Activated naive CD4-positive, alpha-beta T cell treated with anti-CD3 and anti-CD28 coated beads, Interleukin-2, amount 50 U/mL, for 72 hours (primary cell): ENCODE results near the gene BRD7. TPM values are rescaled to one million over a fixed set of nuclear protein-coding genes. Genes with fewer than 3 reads are reported as not detected.

Experiments
- ATAC-seq, 2 donors: fragments of 150-1000 bp; cut with Tn5 transposase; 2 replicates each; pipeline ENCODE4 v1.10.0; 2021; ENCODE audit warnings: mild to moderate bottlenecking in 2 of 2, moderate library complexity in 2 of 2
- DNase-seq, 2 donors: peaks; one replicate each; pipeline ENCODE4 v3.0.0; 2021 to 2022; ENCODE audit warnings: low spot score in 2 of 2
- H3K27ac Mint-ChIP-seq, 2 donors: one replicate each; pipeline ENCODE4 v1.8.0; 2022; ENCODE audit warnings: mild to moderate bottlenecking in 2 of 2, mixed read lengths in 2 of 2
- H3K36me3 Mint-ChIP-seq, 2 donors: one replicate each; pipeline ENCODE4 v1.8.0; 2022; ENCODE audit warnings: mixed read lengths in 2 of 2
- H3K9me3 Mint-ChIP-seq, 2 donors: one replicate each; pipeline ENCODE4 v1.8.0; 2022; ENCODE audit warnings: mixed read lengths in 2 of 2
- total RNA-seq, 2 donors: library from RNA; stranded (reverse); gene quantifications; one replicate each; pipeline ENCODE4 v1.2.3, GENCODE V29; 2022

BRD7 gene
- total RNA-seq, 2 donors from 2014 or later = 71.5 to 84.9 TPM

DNA sequence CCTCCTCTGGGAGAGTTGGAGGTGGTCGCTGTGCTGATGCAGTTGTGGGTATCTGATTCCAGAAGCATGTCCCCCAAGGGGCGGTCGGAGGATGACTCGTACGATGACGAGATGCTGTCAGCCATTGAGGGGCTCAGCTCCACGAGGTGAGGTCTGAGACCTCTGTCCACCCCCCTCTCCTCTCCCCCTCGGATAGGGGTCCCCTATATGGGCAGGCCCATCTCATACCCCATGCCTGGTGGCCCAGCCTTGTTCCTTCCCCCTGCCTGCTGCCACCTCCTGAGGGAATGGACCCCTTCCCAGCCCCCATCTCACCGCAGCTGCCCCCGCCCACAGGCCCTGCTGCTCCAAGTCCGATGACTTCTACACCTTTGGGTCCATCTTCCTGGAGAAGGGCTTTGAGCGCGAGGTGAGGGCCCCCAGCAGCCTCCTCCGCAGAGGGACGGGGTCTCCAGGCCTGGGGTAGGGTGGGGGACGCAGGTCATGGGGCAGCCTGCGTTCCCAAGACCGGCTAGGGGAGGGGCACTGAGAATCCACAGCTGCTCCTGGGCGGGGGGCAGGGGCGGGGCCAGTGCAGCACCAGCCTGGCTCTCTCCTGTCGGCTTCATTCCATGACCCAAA, 63.2 kb downstream of the BRD7 start:
- Mint-ChIP-seq H3K36me3 (no peaks in the 10 kb centered on the region), H3K27ac (no peak overlapping the region), H3K9me3 (no peaks in the 10 kb centered on the region)
- DNase-seq = peak in 1 of 2 donors; percentile 55
- no peak for ATAC-seq

DNA sequence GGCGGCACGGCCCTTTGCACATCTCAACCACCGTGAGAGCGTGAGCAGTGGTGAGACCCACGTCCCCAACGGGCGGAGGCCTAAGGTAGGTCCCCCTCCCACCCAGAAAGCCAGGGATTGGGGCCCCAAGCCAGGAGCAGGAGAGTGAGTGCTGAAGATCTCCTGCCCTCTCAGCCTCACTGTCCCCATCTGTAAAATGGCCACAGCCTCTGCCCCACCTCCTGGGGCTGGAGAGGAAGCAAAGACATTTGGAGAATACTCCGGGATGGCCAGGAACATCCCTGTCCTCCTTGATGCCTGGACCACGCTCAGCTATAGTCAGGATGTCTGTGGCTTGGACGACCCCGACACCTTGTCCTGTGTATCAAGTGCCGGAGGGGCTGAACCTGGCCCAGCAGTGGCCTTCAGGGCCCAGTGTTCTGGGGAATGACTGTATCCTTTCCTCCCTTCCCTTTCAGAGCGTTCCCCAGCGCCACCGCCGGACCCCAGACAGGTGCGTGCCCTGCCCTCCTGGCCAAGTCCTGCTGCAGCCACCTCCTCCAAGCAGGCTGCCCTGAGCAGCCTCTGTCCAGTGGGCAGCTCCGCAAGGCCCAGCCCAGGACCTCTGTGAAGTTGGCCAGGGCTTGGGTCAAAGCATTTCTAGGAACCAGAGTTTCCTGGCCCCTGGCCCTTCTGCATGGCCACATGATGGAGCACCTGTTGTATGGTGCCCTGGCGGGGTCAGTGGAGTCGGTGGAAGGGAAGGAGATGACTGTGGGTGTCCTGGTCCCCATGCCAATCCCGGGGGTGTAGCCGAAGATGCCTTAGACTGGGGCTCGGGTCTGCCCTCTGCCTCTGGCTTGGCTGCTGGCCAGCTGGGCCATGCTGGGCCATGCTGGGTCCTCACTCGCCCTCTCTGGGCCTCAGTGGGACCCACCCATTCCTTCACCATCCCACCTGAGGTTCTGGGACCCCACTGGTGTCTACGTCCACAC, 64.0 kb downstream of the BRD7 start:
- DNase-seq (peak in 1 of 2 donors; percentile 45), ATAC-seq (no peak)
- Mint-ChIP-seq H3K27ac (peak overlapping the region; percentile 3 to 29), H3K9me3 (no peaks in the 10 kb centered on the region), H3K36me3 (no peaks in the 10 kb centered on the region)

DNA sequence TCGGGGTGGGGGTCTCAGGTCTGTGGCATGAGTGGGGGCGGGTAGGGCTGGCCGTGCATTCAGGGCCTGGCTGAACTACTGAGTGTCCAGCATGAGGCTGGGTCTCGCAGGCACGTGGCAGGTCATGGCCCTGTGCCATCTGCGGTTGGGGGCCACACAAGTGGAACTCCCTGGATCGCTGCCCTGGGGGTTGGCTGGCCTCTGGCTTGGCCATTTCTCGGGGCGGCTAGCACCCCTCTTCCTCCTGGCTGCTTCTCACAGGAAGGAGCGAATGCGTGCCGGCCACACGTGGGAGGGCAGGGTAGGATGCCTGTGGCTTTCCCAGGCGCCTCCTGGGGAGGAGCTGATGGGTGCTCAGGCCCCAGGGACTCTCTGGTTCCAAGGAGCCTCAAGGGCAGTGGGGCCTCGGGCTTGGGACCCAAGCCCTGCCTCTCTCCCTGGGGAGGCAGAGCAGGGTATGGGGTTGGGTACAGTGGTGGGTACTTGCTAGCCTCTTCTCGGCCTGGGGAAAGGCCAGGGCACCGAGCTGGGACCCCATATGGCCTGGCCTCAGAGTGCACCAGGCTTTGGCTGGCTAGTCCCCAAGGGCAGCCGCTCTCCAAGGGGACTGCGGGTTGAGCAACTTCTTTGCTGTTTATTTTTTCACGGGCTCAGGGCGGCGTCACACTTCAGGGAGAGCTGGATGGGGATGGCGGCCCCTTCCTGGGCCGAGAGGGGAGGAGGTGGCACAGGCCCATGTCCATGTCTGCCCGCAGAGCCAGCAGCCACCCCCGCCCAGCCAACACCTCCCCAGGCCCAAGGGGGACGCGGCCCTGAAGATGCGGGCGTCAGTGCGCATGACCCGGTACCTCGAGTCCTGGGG, 65.0 kb downstream of the BRD7 start:
- Mint-ChIP-seq H3K36me3 (no peaks in the 10 kb centered on the region), H3K27ac (peak overlapping the region; percentile 53 to 59), H3K9me3 (no peaks in the 10 kb centered on the region)
- no peak for ATAC-seq
- peak in 1 of 2 donors; percentile 47 for DNase-seq

GRCh38 chr16:50303041-50303604, 65.7 kb downstream of the BRD7 start:
- no peak for ATAC-seq
- Mint-ChIP-seq H3K36me3 (no peaks in the 10 kb centered on the region), H3K27ac (peak overlapping the region; percentile 53 to 59), H3K9me3 (no peaks in the 10 kb centered on the region)
- peak in 1 of 2 donors; percentile 39 for DNase-seq

DNA sequence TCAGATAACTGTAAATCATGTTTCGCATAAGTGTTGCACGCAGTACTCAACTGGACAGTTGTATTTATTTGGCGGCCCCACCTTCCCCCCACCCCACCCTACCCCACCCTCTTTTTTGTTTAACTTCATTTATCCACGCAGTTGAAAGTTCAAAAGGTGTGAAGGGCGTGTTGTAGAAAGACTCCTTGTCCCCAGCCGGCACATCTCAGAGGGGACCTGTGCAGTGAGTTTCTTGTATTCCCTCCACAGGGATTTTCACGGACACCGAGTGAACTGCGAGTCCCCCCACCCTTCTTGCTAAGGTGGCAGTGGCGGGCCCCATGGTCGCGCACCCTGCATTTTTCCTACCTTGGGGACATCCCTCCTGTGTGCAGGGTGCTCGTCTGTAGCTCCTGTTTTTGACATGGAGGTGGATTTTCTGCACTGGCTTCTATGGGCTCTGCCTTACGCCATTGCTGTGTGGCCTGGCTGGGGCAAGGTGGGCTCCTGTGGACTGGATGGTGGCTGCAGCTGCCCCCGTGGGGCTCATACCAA, 66.2 kb downstream of the BRD7 start:
- DNase-seq (peak in 1 of 2 donors; percentile 42), ATAC-seq (no peak)
- Mint-ChIP-seq H3K9me3 (no peaks in the 10 kb centered on the region), H3K27ac (peak overlapping the region in 1 of 2 donors; percentile 59), H3K36me3 (no peaks in the 10 kb centered on the region)

DNA sequence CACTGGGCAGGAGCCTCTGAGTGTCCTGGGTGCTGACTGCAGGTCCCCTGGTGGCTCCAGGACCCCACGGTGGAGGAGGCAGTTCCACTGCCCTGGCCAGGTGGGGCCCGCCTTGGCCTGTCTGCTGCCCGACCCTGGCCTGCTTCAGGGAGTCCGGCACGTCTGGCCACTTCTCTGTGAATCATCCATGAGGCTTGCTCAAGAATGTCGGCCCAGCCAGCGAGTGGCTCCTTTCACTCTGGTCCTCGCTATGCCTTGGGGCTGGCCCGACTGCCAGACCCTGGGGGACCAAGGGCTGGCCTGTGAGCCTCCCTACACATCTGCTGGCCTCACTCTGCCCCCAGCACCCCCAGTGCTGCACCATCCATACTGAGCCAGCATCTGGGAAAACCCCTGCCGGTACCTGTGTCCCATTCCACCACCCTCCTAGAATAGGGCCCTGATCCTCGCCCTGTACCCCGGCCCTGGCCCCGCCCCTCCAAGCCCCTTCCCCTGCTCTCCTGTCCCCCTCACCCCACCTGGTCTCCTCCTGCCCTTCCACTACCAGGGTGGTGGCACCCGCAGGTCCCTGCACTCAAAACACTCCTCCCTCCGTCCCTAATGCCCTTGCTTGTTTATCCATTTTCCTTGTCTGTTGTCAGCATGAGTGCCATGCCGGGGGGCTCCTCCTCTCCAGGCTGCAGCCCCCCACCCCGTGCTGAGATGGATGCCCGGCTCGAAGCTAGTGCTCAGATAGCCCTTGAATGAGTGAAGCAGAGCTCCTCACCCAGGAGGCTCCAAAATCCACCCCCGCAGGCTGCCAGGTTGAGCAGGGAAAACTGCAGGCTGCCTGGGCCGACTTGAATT, 66.9 kb downstream of the BRD7 start:
- H3K27ac Mint-ChIP-seq = peak overlapping the region; percentile 9 to 43
- no peaks in the 10 kb centered on the region for H3K36me3 Mint-ChIP-seq
- ATAC-seq = no peak
- no peaks in the 10 kb centered on the region for H3K9me3 Mint-ChIP-seq
- DNase-seq = peak in 1 of 2 donors; percentile 48

- no peak for ATAC-seq
- H3K27ac Mint-ChIP-seq = peak overlapping the region in 1 of 2 donors; percentile 43
- DNase-seq = peak in 1 of 2 donors; percentile 44
- H3K36me3 Mint-ChIP-seq = no peaks in the 10 kb centered on the region
- H3K9me3 Mint-ChIP-seq = no peaks in the 10 kb centered on the region
Measured at GRCh38 chr16:50300942-50301625, 67.7 kb downstream of the BRD7 start.

DNA sequence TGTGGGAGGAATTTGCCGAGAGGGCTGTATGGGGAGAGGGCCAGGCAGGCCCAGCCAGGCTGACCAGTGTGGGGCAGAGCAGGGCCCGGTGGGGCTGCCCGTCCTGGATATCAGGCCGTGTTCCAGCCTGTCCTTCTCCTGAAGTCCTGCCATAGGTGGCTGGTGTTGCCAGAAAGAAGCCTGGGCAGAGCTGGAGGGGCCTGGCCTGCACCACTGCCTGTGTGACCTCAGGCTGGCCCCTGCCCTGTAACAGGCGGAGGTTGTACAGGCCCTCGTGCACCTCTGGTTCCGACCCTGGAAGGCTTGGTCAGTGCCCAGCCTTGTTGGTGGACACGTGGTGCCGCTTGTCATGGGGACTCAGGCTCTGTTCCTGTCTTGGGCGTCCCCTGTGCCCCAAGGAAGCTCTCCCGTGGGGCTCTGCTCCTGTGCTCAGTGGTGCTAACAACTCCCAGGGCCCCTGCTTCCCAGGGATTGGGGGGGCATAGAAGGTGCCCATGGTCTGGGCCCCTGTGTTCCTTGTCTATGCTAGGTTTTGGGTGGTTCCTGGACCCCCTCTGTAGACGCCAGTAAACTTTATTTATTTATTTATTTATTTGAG, 69.2 kb downstream of the BRD7 start:
- Mint-ChIP-seq H3K36me3 (no peaks in the 10 kb centered on the region), H3K27ac (no peak overlapping the region), H3K9me3 (no peaks in the 10 kb centered on the region)
- no peak for DNase-seq
- no peak for ATAC-seq

- DNase-seq (no peak), ATAC-seq (no peak)
- Mint-ChIP-seq H3K36me3 (peaks cover 0 to 3% of the 10 kb centered on the region in 2 donors), H3K9me3 (no peaks in the 10 kb centered on the region), H3K27ac (peak overlapping the region; percentile 3 to 34)
Measured at GRCh38 chr16:50298591-50299507, 69.9 kb downstream of the BRD7 start.

- ATAC-seq (no peak), DNase-seq (no peak)
- Mint-ChIP-seq H3K9me3 (no peaks in the 10 kb centered on the region), H3K27ac (peak overlapping the region; percentile 3 to 34), H3K36me3 (peaks cover 0 to 4% of the 10 kb centered on the region in 2 donors)
Measured at GRCh38 chr16:50298075-50298460, 70.7 kb downstream of the BRD7 start.

- peak overlapping the region; percentile 44 to 47 for H3K27ac Mint-ChIP-seq
- peaks cover 0 to 4% of the 10 kb centered on the region in 2 donors for H3K36me3 Mint-ChIP-seq
- DNase-seq (no peak), ATAC-seq (peak in 1 of 2 donors; percentile 15)
- no peaks in the 10 kb centered on the region for H3K9me3 Mint-ChIP-seq
Measured at GRCh38 chr16:50297301-50298074, 71.3 kb downstream of the BRD7 start.

- Mint-ChIP-seq H3K9me3 (no peaks in the 10 kb centered on the region), H3K36me3 (peaks cover 0 to 4% of the 10 kb centered on the region in 2 donors), H3K27ac (peak overlapping the region; percentile 47 to 60)
- ATAC-seq = no peak
- DNase-seq = no peak
Measured at GRCh38 chr16:50296807-50297206, 72.0 kb downstream of the BRD7 start.

- H3K9me3 Mint-ChIP-seq = no peaks in the 10 kb centered on the region
- peak overlapping the region; percentile 51 to 73 for H3K27ac Mint-ChIP-seq
- peaks cover 0 to 4% of the 10 kb centered on the region in 2 donors for H3K36me3 Mint-ChIP-seq
- no peak for ATAC-seq
- DNase-seq = no peak
Measured at GRCh38 chr16:50295541-50296132, 73.2 kb downstream of the BRD7 start.
